ENCODE data around the gene E2F7. TPM values are rescaled to one million over a fixed set of nuclear protein-coding genes. Genes with fewer than 3 reads are reported as not detected.
A peak's percentile ranks its signal among the peaks of the same experiment; 100 is the strongest.

The E2F7 gene
- total and polyA plus RNA-seq, 2 of the 13 experiments (the other 11 are each of a cell fraction or from before 2014, with no cell fraction given) = 1.7 to 7.3 TPM

DNA sequence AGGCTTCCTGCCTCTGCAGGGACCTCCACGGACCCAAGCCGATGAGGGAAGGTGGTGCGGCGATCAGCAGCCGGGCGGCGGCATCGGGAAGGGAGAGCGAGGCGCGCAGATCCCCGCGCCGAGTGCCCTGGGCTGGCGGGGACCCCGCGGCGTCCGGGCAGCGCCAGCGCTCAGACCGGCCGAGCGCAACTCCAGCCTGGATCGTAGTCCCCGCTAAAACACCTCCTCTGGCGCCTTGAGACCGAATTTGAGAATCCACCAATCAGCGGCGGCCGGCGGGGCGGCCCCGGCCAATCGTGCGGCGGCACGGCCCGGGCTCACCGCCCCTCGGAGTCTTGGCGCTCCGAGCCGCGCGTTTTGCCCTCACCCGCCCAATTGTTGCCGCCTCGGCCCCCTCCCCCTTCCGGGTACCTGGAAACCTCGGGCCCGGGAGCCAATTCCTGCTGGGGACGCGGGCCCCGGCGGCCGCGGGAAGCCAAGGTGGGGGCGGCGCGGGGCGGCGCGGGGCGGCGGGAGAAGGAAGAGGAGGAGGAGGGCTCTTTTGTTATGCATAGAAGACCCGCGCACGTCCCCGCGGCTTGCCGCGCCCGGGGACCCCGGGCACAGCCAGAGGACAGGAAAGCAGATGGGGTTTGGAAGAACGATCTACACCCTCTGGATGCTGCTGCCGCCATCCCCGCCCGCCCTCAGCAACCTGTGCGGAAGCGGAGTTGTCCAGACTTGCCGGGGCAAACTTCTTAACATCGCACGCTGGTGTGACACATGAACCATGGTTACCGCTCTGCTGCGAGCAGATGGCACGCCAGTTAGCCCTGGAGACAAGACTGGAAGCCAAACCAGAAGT is at the start of gene E2F7 (continued):
- TF ChIP-seq IKZF4 (CRISPR knock-in tag; IDR thresholded peaks at IDR 0.05; ENCODE audit: borderline replicate concordance, low read depth, not compliant biosample characterization) (no peak), ZNF841 (CRISPR knock-in tag; IDR thresholded peaks at IDR 0.05; ENCODE audit: borderline replicate concordance) (no peak), ZBTB25 (CRISPR knock-in tag; IDR thresholded peaks at IDR 0.05) (no peak), ZNF333 (CRISPR knock-in tag; IDR thresholded peaks at IDR 0.05; ENCODE audit: borderline replicate concordance) (no peak), KAT8 (CRISPR knock-in tag; IDR thresholded peaks at IDR 0.05) (0 out of 2 replicates have a peak, but pooled peaks have one; percentile 10), SIX4 (CRISPR knock-in tag; IDR thresholded peaks at IDR 0.05) (no peak), HDAC6 (IDR thresholded peaks at IDR 0.05; ENCODE audit: low read depth, low read length) (no peak), HOXD1 (CRISPR knock-in tag; IDR thresholded peaks at IDR 0.05) (peak; percentile 49; the same call in 1 of the 2 replicates), MAX (IDR thresholded peaks at IDR 0.05) (peak; percentile 53; the same call in 1 of the 2 replicates), ZNF160 (CRISPR knock-in tag; IDR thresholded peaks at IDR 0.05) (no peak), NFIC (IDR thresholded peaks at IDR 0.05; ENCODE audit: low read length) (no peak), PLRG1 (conservative IDR thresholded peaks at IDR 0.05) (no peak), TBX3 (IDR thresholded peaks at IDR 0.05; ENCODE audit: borderline replicate concordance) (no peak), IRX3 (CRISPR knock-in tag; IDR thresholded peaks at IDR 0.05; ENCODE audit: borderline replicate concordance, low read depth) (no peak), KAT7 (CRISPR knock-in tag; IDR thresholded peaks at IDR 0.05; ENCODE audit: borderline replicate concordance) (no peak; the same call in 1 of the 2 replicates), HOXA9 (CRISPR knock-in tag; IDR thresholded peaks at IDR 0.05; ENCODE audit: borderline replicate concordance) (no peak; the same call in 1 of the 2 replicates), ZSCAN29 (CRISPR knock-in tag; conservative IDR thresholded peaks at IDR 0.05) (no peak), ZNF431 (CRISPR knock-in tag; IDR thresholded peaks at IDR 0.05; ENCODE audit: borderline replicate concordance, low read depth) (peak; percentile 74; the same call in 1 of the 2 replicates), KDM6A (CRISPR knock-in tag; IDR thresholded peaks at IDR 0.05; ENCODE audit: low read depth) (no peak), ZNF891 (CRISPR knock-in tag; IDR thresholded peaks at IDR 0.05) (no peak), ZNF629 (CRISPR knock-in tag; conservative IDR thresholded peaks at IDR 0.05) (no peak), ATM (IDR thresholded peaks at IDR 0.05; ENCODE audit: borderline replicate concordance) (no peak), HOXA5 (CRISPR knock-in tag; IDR thresholded peaks at IDR 0.05) (no peak)
- TF ChIP-seq, protein P1, sequence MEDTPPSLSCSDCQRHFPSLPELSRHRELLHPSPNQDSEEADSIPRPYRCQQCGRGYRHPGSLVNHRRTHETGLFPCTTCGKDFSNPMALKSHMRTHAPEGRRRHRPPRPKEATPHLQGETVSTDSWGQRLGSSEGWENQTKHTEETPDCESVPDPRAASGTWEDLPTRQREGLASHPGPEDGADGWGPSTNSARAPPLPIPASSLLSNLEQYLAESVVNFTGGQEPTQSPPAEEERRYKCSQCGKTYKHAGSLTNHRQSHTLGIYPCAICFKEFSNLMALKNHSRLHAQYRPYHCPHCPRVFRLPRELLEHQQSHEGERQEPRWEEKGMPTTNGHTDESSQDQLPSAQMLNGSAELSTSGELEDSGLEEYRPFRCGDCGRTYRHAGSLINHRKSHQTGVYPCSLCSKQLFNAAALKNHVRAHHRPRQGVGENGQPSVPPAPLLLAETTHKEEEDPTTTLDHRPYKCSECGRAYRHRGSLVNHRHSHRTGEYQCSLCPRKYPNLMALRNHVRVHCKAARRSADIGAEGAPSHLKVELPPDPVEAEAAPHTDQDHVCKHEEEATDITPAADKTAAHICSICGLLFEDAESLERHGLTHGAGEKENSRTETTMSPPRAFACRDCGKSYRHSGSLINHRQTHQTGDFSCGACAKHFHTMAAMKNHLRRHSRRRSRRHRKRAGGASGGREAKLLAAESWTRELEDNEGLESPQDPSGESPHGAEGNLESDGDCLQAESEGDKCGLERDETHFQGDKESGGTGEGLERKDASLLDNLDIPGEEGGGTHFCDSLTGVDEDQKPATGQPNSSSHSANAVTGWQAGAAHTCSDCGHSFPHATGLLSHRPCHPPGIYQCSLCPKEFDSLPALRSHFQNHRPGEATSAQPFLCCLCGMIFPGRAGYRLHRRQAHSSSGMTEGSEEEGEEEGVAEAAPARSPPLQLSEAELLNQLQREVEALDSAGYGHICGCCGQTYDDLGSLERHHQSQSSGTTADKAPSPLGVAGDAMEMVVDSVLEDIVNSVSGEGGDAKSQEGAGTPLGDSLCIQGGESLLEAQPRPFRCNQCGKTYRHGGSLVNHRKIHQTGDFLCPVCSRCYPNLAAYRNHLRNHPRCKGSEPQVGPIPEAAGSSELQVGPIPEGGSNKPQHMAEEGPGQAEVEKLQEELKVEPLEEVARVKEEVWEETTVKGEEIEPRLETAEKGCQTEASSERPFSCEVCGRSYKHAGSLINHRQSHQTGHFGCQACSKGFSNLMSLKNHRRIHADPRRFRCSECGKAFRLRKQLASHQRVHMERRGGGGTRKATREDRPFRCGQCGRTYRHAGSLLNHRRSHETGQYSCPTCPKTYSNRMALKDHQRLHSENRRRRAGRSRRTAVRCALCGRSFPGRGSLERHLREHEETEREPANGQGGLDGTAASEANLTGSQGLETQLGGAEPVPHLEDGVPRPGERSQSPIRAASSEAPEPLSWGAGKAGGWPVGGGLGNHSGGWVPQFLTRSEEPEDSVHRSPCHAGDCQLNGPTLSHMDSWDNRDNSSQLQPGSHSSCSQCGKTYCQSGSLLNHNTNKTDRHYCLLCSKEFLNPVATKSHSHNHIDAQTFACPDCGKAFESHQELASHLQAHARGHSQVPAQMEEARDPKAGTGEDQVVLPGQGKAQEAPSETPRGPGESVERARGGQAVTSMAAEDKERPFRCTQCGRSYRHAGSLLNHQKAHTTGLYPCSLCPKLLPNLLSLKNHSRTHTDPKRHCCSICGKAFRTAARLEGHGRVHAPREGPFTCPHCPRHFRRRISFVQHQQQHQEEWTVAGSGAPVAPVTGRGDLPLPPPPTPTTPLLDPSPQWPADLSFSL (CRISPR knock-in tag; IDR thresholded peaks at IDR 0.05) = no peak
